ENCODE data around the gene VPS16. TPM values are rescaled to one million over a fixed set of nuclear protein-coding genes. Genes with fewer than 3 reads are reported as not detected.
A peak's percentile ranks its signal among the peaks of the same experiment; 100 is the strongest.

VPS16 gene
- polyA plus RNA-seq (ENCODE audit: insufficient read length in 3 of 3): 10 to 100 TPM; 34.5 to 38.0 (median 35.3) TPM

GRCh38 chr20:2840138-2840966 is at the start of gene VPS16, which contains the start of gene PCED1A:
Gene VPS16, plus strand, starts transcription at chr20:2840745. Its CDS starts 30 bp downstream, at chr20:2840775.
Gene PCED1A, minus strand, starts transcription at chr20:2840655. Its CDS starts 743 bp downstream, at chr20:2839912.
- DNase-seq (ENCODE audit: low read depth in 3 of 3, low spot score in 2 of 3): peak; percentile 70 to 77 (median 76)

- no peak for DNase-seq (ENCODE audit: low read depth in 3 of 3, low spot score in 2 of 3)
These were observed 47.1 kb upstream of the VPS16 start for GRCh38 chr20:2793471-2793870.

- DNase-seq (ENCODE audit: low read depth in 3 of 3, low spot score in 2 of 3): no peak
These were observed 46.3 kb upstream of the VPS16 start for GRCh38 chr20:2794202-2794748.

- DNase-seq (ENCODE audit: low read depth in 3 of 3, low spot score in 2 of 3): no peak
These were observed 45.6 kb upstream of the VPS16 start for GRCh38 chr20:2794866-2795447.

GRCh38 chr20:2795451-2795850 is 45.1 kb upstream of the VPS16 start:
- DNase-seq (ENCODE audit: low read depth in 3 of 3, low spot score in 2 of 3): no peak

GRCh38 chr20:2796011-2796660 is 44.4 kb upstream of the VPS16 start:
- DNase-seq (ENCODE audit: low read depth in 3 of 3, low spot score in 2 of 3): no peak

- no peak for DNase-seq (ENCODE audit: low read depth in 3 of 3, low spot score in 2 of 3)
These were observed 43.2 kb upstream of the VPS16 start for GRCh38 chr20:2797136-2797983.

- no peak for DNase-seq (ENCODE audit: low read depth in 3 of 3, low spot score in 2 of 3)
These were observed 42.3 kb upstream of the VPS16 start for GRCh38 chr20:2798095-2798805.

GRCh38 chr20:2798814-2799213 is 41.7 kb upstream of the VPS16 start:
- no peak for DNase-seq (ENCODE audit: low read depth in 3 of 3, low spot score in 2 of 3)

GRCh38 chr20:2799271-2799670 is 41.3 kb upstream of the VPS16 start:
- DNase-seq (ENCODE audit: low read depth in 3 of 3, low spot score in 2 of 3): no peak

GRCh38 chr20:2799688-2800520 is 40.6 kb upstream of the VPS16 start:
- no peak for DNase-seq (ENCODE audit: low read depth in 3 of 3, low spot score in 2 of 3)

GRCh38 chr20:2800521-2801285 is 39.8 kb upstream of the VPS16 start, which contains the start of gene CPXM1:
Gene CPXM1, minus strand, starts transcription at chr20:2800627. Its CDS starts 55 bp downstream, at chr20:2800572.
- no peak for DNase-seq (ENCODE audit: low read depth in 3 of 3, low spot score in 2 of 3)

GRCh38 chr20:2801286-2801728 is 39.2 kb upstream of the VPS16 start:
- DNase-seq (ENCODE audit: low read depth in 3 of 3, low spot score in 2 of 3): no peak

GRCh38 chr20:2804041-2804828 is 36.3 kb upstream of the VPS16 start:
- no peak for DNase-seq (ENCODE audit: low read depth in 3 of 3, low spot score in 2 of 3)

- no peak for DNase-seq (ENCODE audit: low read depth in 3 of 3, low spot score in 2 of 3)
These were observed 35.5 kb upstream of the VPS16 start for GRCh38 chr20:2804852-2805688.

- no peak for DNase-seq (ENCODE audit: low read depth in 3 of 3, low spot score in 2 of 3)
These were observed 34.7 kb upstream of the VPS16 start for GRCh38 chr20:2805689-2806350.

Measured in right renal cortex interstitium (tissue), 3 donors.